ENCODE data around the gene CUBN.

GRCh38 chr10:17109046-17109445 is 20.6 kb downstream of the CUBN start:
- TF ChIP-seq RNF2 (IDR thresholded peaks at IDR 0.05; ENCODE audit: borderline replicate concordance, low read depth), result no peak
- TF ChIP-seq CTCF (IDR thresholded peaks at IDR 0.05), result no peak
- no peak for TF ChIP-seq MYC (IDR thresholded peaks at IDR 0.05; ENCODE audit: borderline replicate concordance, low read length)
- TF ChIP-seq POLR2A (IDR thresholded peaks at IDR 0.05; ENCODE audit: low read length), result no peak
- no peak for TF ChIP-seq HOXA7 (CRISPR knock-in tag; IDR thresholded peaks at IDR 0.05)
- TF ChIP-seq RFX5 (IDR thresholded peaks at IDR 0.05), result no peak
- TF ChIP-seq JUN (IDR thresholded peaks at IDR 0.05), result no peak
- no peak for TF ChIP-seq EP300 (IDR thresholded peaks at IDR 0.05)
- no peak for TF ChIP-seq RAD21 (conservative IDR thresholded peaks at IDR 0.05 in 1 of 2, IDR thresholded peaks at IDR 0.05 in 1 of 2)
